Ascending aorta (tissue), 2 donors: ENCODE measurements around the gene DNAH2. TPM values are rescaled to one million over a fixed set of nuclear protein-coding genes. Genes with fewer than 3 reads are reported as not detected.
A peak's percentile ranks its signal among the peaks of the same experiment; 100 is the strongest.

Source experiments
- DNase-seq, 2 donors: peaks; one replicate each; pipeline ENCODE4 v3.0.0-alpha.2; 2019; ENCODE audit warnings: low spot score in 2 of 2
- H3K27ac ChIP-seq, 2 donors: fragments of 200-600 bp; sonication (generic); one replicate each; pipeline ENCODE4 v1.5.1; 2016 to 2017; ENCODE audit warnings: mild to moderate bottlenecking in 1 of 2
- H3K27me3 ChIP-seq: fragments of 200-600 bp; sonication (generic); one replicate; pipeline ENCODE4 v1.5.1; 2017
- H3K36me3 ChIP-seq, 2 donors: fragments of 200-600 bp; sonication (generic); one replicate each; pipeline ENCODE4 v1.5.1; 2016
- H3K4me1 ChIP-seq, 2 donors: fragments of 200-600 bp; sonication (generic); one replicate each; pipeline ENCODE4 v1.5.1; 2016 to 2017; ENCODE audit warnings: mild to moderate bottlenecking in 1 of 2
- H3K4me3 ChIP-seq, 2 donors: fragments of 200-600 bp; sonication (generic); one replicate each; pipeline ENCODE4 v1.5.1; 2016 to 2017; ENCODE audit warnings: mild to moderate bottlenecking in 1 of 2
- H3K9me3 ChIP-seq, 2 donors: fragments of 200-600 bp; sonication (generic); one replicate each; pipeline ENCODE4 v1.5.1; 2016
- intact Hi-C: fragments of 100-400 bp; cut with DNase I; formaldehyde crosslinking; loops from one replicate; pipeline ENCODE4 v1.15.1; 2023
- total RNA-seq: library from RNA; depleted of rRNA; stranded (reverse); fragments of >200 nt; gene quantifications from one replicate; pipeline ENCODE4 v1.1.0, GENCODE V29; 2016
- TF ChIP-seq, protein P1 (sequence below), 3 experiments: fragments of 200-600 bp in 2 of 3; fragments of 450-650 bp in 1 of 3; sonication (generic) in 2 of 3; IDR thresholded peaks; one replicate each; pipeline ENCODE4 v1.5.1; 2016 to 2019; ENCODE audit warnings: antibody characterized with exemption in 3 of 3, mild to moderate bottlenecking in 1 of 3, moderate library complexity in 1 of 3

Gene DNAH2
- total RNA-seq, 1 donor from 2014 or later: 0.43 TPM

DNA sequence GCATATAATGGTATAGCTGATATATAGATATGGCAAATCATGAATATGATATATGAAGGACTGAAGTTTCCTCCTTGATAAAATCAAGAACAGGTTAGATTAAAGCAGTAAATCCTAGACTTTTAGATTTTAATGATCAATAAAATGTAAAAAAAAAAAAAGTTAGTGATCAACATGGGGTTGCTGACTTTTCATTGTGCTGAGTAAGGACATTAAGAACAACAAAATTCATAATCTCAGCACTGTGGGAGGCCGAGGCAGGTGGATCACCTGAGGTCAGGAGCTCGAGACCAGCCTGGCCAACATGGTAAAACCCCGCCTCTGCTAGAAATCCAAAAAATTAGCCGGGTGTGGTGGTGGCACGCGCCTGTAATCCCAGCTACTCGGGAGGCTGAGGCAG is 160.7 kb downstream of the DNAH2 start:
- intact Hi-C loops: no loop called here
- Histone ChIP-seq H3K27ac (no peak overlapping the region), H3K36me3 (peaks cover 0 to 6% of the 10 kb centered on the region in 2 donors), H3K9me3 (no peaks in the 10 kb centered on the region), H3K27me3 (no peaks in the 10 kb centered on the region), H3K4me3 (no peak overlapping the region), H3K4me1 (no peaks in the 10 kb centered on the region)
- DNase-seq: no peak
- TF ChIP-seq, protein P1, sequence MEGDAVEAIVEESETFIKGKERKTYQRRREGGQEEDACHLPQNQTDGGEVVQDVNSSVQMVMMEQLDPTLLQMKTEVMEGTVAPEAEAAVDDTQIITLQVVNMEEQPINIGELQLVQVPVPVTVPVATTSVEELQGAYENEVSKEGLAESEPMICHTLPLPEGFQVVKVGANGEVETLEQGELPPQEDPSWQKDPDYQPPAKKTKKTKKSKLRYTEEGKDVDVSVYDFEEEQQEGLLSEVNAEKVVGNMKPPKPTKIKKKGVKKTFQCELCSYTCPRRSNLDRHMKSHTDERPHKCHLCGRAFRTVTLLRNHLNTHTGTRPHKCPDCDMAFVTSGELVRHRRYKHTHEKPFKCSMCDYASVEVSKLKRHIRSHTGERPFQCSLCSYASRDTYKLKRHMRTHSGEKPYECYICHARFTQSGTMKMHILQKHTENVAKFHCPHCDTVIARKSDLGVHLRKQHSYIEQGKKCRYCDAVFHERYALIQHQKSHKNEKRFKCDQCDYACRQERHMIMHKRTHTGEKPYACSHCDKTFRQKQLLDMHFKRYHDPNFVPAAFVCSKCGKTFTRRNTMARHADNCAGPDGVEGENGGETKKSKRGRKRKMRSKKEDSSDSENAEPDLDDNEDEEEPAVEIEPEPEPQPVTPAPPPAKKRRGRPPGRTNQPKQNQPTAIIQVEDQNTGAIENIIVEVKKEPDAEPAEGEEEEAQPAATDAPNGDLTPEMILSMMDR (IDR thresholded peaks at IDR 0.05): no peak

DNA sequence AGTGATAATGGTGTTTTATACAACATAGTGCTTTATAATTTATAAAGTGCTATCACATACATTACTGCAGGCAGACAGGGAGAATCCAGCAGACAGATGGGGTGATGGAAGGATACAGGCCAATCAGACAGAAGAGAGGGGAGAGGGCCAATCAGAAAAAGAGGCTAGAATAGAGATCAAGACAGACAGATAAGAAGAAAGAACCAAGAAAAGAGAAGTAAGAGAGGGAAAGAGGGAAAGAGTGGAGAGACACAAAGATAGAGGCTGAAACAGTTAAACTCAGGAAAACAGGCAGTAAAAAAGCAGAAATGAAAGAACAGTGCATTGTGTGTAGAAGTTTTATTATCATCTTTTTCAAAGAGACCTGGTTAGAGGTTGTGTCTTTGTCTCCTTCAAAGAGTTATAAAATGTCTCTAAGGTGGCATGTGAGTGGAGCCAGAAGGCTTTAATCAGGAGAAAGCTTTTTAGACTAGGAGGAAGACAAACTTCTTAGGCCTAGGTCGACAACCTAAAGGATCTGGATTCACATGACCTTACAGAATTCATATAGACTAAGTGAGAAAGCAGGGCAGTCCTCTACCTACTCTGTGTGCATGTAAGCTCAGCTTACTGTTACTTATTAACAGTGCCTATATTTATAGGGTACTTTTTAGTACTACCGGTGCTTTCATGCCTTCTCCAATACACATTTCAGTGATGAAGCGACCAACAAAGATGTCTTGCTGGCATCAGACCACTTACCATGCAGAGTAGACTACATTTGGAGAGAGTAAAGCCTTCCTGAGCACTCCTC is 162.7 kb downstream of the DNAH2 start:
- Histone ChIP-seq H3K27me3 (no peaks in the 10 kb centered on the region), H3K9me3 (no peaks in the 10 kb centered on the region), H3K4me3 (no peak overlapping the region), H3K4me1 (peaks cover 0 to 4% of the 10 kb centered on the region in 2 donors), H3K36me3 (peaks cover 0 to 6% of the 10 kb centered on the region in 2 donors), H3K27ac (no peak overlapping the region)
- intact Hi-C loops: no loop called here
- TF ChIP-seq, protein P1 (IDR thresholded peaks at IDR 0.05): no peak
- no peak for DNase-seq

DNA sequence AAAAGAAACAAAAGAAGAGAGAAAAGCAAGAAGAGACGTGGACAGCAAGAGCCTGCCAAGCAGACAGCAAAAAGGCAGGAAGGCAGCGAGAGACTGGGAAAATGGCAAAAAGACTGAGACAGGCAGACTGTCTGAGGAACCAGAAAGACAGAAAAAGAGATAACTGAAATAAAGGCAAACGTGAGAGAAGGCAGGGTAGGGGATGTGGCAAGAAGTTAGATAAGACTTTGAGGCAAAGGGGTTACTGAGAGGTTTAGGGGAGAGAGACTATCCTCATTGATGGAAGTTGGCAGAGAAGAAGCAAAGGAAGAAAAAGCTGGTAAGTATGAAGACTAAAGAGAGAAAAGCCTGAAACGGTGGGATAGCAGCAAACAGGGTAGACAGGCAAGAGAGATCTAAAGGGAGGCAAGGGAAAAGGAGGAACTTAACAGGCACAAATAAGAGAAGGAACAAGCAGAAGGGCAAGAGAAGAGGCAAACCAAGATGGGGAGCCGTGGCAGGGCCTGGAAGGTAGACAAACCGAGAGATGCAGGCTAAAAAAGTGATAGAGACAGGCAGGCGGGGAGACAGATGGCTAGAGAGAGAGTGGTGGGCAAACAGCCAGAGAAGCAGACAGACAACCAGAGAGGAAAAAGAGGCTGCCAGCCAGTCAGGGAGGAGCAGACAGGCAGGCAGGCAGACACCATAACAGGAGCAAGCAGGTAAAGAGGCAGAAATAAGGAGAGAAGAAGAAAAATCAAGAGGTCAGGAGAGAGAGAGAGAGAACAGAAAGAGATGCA is 163.9 kb downstream of the DNAH2 start:
- no peak for DNase-seq
- TF ChIP-seq, protein P1 (IDR thresholded peaks at IDR 0.05): no peak
- Histone ChIP-seq H3K9me3 (no peaks in the 10 kb centered on the region), H3K4me3 (no peak overlapping the region), H3K36me3 (peaks cover 0 to 6% of the 10 kb centered on the region in 2 donors), H3K27me3 (no peaks in the 10 kb centered on the region), H3K4me1 (peaks cover 0 to 4% of the 10 kb centered on the region in 2 donors), H3K27ac (no peak overlapping the region)
- intact Hi-C loops: no loop called here

DNA sequence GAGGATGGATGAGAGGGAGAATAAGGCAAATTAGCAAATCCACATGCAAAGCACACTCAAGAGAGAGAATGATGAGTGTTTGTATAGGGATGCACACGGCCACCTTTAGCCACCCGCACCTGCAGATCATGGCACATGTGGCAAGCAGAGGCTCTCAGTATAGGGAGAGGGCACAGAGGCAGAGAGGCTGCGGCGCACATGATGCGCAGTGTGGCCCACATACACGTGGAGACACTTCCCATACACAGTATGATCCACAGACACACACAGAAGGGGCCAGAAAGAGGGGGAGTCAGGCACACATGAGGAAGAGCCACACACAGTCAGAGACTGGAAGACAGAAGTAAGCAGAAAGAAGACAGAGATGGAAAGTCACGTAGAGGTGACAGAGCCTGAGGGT is 164.5 kb downstream of the DNAH2 start:
- Histone ChIP-seq H3K27ac (no peak overlapping the region), H3K27me3 (no peaks in the 10 kb centered on the region), H3K36me3 (peaks cover 0 to 6% of the 10 kb centered on the region in 2 donors), H3K9me3 (no peaks in the 10 kb centered on the region), H3K4me3 (no peak overlapping the region), H3K4me1 (peaks cover 0 to 4% of the 10 kb centered on the region in 2 donors)
- TF ChIP-seq, protein P1 (IDR thresholded peaks at IDR 0.05): no peak
- intact Hi-C loops: no loop called here
- no peak for DNase-seq

DNA sequence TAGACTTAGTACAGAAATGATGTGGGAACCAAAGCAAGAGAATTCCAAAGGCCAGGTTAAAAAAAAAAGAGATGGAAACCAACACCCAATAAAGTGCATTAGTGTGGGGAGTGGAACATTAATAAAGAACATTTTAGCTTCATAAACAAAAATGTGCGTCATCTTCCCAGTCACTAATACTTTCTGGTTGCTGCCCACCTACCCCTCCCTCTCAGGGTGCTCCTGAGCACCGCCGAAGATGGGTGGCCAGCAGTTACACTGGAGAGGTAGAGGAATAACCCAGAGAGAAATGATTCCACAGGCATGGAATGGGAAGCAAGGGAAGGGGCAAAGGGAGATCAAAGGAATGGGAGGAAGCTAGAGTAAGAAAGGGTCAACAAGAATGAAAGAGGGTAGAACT is 165.1 kb downstream of the DNAH2 start:
- intact Hi-C loops: no loop called here
- Histone ChIP-seq H3K36me3 (peaks cover 0 to 6% of the 10 kb centered on the region in 2 donors), H3K27me3 (no peaks in the 10 kb centered on the region), H3K27ac (peak overlapping the region; percentile 12 to 42), H3K9me3 (no peaks in the 10 kb centered on the region), H3K4me3 (no peak overlapping the region), H3K4me1 (peaks cover 0 to 4% of the 10 kb centered on the region in 2 donors)
- TF ChIP-seq, protein P1 (IDR thresholded peaks at IDR 0.05): no peak
- DNase-seq: no peak

Other genes with a start within 250 kb of the DNAH2 start
- 67.9 TPM for gene ZBTB4, start 238.1 kb upstream of the DNAH2 start, total RNA-seq
- not detected for gene SLC35G6, start 236.3 kb upstream of the DNAH2 start, total RNA-seq
- 69.5 TPM for gene POLR2A, start 233.4 kb upstream of the DNAH2 start, total RNA-seq
- 88.6 TPM for gene TNFSF12, start 168.7 kb upstream of the DNAH2 start, total RNA-seq
- gene TNFSF13, start 159.0 kb upstream of the DNAH2 start, total RNA-seq: 17.5 TPM
- 92.0 TPM for gene SENP3, start 155.8 kb upstream of the DNAH2 start, total RNA-seq
- 151 TPM for gene CD68, start 138.1 kb upstream of the DNAH2 start, total RNA-seq
- 157 TPM for gene MPDU1, start 133.9 kb upstream of the DNAH2 start, total RNA-seq
- gene SOX15, start 127.7 kb upstream of the DNAH2 start, total RNA-seq: not detected
- 19.3 TPM for gene FXR2, start 102.8 kb upstream of the DNAH2 start, total RNA-seq
- 22.6 TPM for gene SAT2, start 89.9 kb upstream of the DNAH2 start, total RNA-seq
- not detected for gene SHBG, start 87.6 kb upstream of the DNAH2 start, total RNA-seq
- gene ATP1B2, start 66.8 kb upstream of the DNAH2 start, total RNA-seq: 0.11 TPM
- gene TP53, start 30.3 kb upstream of the DNAH2 start, total RNA-seq: 48.0 TPM
- gene WRAP53, start 29.3 kb upstream of the DNAH2 start, total RNA-seq: 1.5 TPM
- not detected for gene EFNB3, start 12.5 kb upstream of the DNAH2 start, total RNA-seq
- 20.0 TPM for gene KDM6B, start 116.5 kb downstream of the DNAH2 start, total RNA-seq
- 223 TPM for gene TMEM88, start 137.3 kb downstream of the DNAH2 start, total RNA-seq
- gene NAA38, start 139.8 kb downstream of the DNAH2 start, total RNA-seq: 59.0 TPM
- gene CYB5D1, start 140.3 kb downstream of the DNAH2 start, total RNA-seq: 0.21 TPM
- 102 TPM for gene CHD3, start 171.0 kb downstream of the DNAH2 start, total RNA-seq
- gene RNF227, start 198.5 kb downstream of the DNAH2 start, total RNA-seq: 0.32 TPM
- not detected for gene KCNAB3, start 212.1 kb downstream of the DNAH2 start, total RNA-seq
- 36.0 TPM for gene TRAPPC1, start 214.2 kb downstream of the DNAH2 start, total RNA-seq
- gene CNTROB, start 214.5 kb downstream of the DNAH2 start, total RNA-seq: 13.7 TPM